Immature natural killer cell (primary cell): ENCODE measurements around the gene MRPS11. TPM values are rescaled to one million over a fixed set of nuclear protein-coding genes. Genes with fewer than 3 reads are reported as not detected.
A peak's percentile ranks its signal among the peaks of the same experiment; 100 is the strongest.

ENCODE experiments used
- DNase-seq, 3 donors: peaks; one replicate each; pipeline ENCODE4 v3.0.0; 2022; ENCODE audit warnings: mixed read lengths in 1 of 3
- H3K27ac Mint-ChIP-seq, 6 donors: one replicate each; pipeline ENCODE4 v1.8.0; 2020; ENCODE audit warnings: mixed read lengths in 6 of 6, mild to moderate bottlenecking in 5 of 6, inconsistent platforms in 4 of 6, moderate library complexity in 3 of 6
- H3K27me3 Mint-ChIP-seq, 3 donors: one replicate each; pipeline ENCODE4 v1.8.0; 2020 to 2021; ENCODE audit warnings: low read depth in 3 of 3, mild to moderate bottlenecking in 3 of 3, mixed read lengths in 3 of 3, moderate library complexity in 3 of 3, inconsistent platforms in 1 of 3
- H3K36me3 Mint-ChIP-seq, 3 donors: one replicate each; pipeline ENCODE4 v1.8.0; 2020; ENCODE audit warnings: mixed read lengths in 3 of 3, inconsistent platforms in 2 of 3, mild to moderate bottlenecking in 2 of 3
- H3K4me1 Mint-ChIP-seq, 2 donors: one replicate each; pipeline ENCODE4 v1.8.0; 2020; ENCODE audit warnings: inconsistent platforms in 2 of 2, mild to moderate bottlenecking in 2 of 2, mixed read lengths in 2 of 2, moderate library complexity in 1 of 2
- H3K4me3 Mint-ChIP-seq, 5 donors: one replicate each; pipeline ENCODE4 v1.8.0; 2020; ENCODE audit warnings: mild to moderate bottlenecking in 5 of 5, mixed read lengths in 5 of 5, inconsistent platforms in 3 of 5, moderate library complexity in 3 of 5
- H3K9me3 Mint-ChIP-seq, 6 donors: one replicate each; pipeline ENCODE4 v1.8.0; 2020; ENCODE audit warnings: mild to moderate bottlenecking in 6 of 6, mixed read lengths in 6 of 6, inconsistent platforms in 4 of 6, moderate library complexity in 3 of 6
- polyA plus RNA-seq, 3 donors: library from polyadenylated mRNA; unstranded; fragments of 300-500 nt; fragmentation: Illumina TruSeq; gene quantifications; one replicate each; pipeline ENCODE4 v1.2.3, GENCODE V29; 2021

The MRPS11 gene
- polyA plus RNA-seq, 3 donors from 2014 or later = 82.3 to 90.8 (median 82.6) TPM

DNA sequence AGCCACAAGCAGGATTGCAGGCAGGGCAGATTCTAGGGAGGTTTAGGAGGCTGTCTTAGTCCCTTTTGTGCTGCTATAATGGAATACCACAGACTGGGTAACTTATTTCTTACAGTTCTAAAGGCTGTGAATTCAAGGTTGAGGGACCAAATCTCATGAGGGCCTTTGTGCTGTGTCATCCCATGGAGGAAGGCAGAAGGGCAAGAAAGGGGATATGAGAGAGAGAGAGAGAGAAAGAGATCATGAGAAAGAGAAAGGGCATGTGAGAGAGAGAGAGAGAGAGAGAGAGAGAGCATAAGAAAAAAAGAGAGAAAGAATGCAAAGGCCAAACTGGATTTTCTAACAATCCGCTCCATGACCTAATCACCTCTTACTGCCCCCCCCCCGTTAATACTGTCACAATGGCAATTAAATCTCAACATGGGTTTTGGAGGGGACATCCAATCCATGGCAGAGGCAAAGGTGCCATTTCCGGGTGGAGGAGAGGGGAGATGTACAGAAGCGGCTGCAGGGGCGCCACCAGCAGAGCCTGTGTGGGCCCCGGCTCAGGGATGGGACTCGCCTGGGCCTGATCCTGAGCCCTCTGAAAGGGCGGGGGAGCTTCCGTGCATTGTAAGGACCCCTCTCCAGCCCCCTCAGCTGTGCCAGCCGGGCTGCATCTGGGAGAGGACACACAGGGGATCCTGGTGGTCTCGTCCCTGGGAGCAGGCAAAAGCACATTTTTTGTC, 20.5 kb downstream of the MRPS11 start:
- Mint-ChIP-seq H3K27me3 (peaks cover 0 to 4% (median 2%) of the 10 kb centered on the region in 3 donors), H3K4me3 (no peak overlapping the region), H3K27ac (peak overlapping the region in 1 of 6 donors; percentile 21), H3K9me3 (no peaks in the 10 kb centered on the region), H3K4me1 (no peaks in the 10 kb centered on the region), H3K36me3 (no peaks in the 10 kb centered on the region)
- DNase-seq = no peak

GRCh38 chr15:88489321-88489720, 21.8 kb downstream of the MRPS11 start:
- no peak overlapping the region for H3K27ac Mint-ChIP-seq
- DNase-seq = no peak
- no peaks in the 10 kb centered on the region for H3K9me3 Mint-ChIP-seq
- no peaks in the 10 kb centered on the region for H3K4me1 Mint-ChIP-seq
- no peak overlapping the region for H3K4me3 Mint-ChIP-seq
- peaks cover 0 to 4% (median 2%) of the 10 kb centered on the region in 3 donors for H3K27me3 Mint-ChIP-seq
- H3K36me3 Mint-ChIP-seq = peaks cover 0 to 3% (median 0%) of the 10 kb centered on the region in 3 donors

DNA sequence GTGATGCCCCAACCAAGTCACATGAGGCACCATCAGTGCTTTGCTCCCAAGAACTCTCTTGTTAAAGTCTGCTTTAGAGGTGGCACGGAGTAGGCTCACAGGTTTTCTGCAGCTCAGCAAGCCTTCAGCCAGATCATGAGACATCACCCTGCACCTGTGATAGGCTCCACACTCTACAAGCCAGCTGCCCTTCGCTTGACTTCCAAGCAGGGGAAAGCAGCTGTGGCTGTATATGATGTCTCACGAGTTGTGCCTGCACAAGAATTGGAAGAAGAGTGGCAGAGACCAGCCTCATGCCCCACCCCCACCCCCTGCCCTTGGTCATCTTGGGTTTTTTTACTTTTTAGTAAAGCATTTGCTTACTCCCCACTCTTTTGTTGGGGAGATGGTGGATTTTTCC, 22.5 kb downstream of the MRPS11 start:
- Mint-ChIP-seq H3K9me3 (no peaks in the 10 kb centered on the region), H3K27me3 (peaks cover 0 to 4% (median 2%) of the 10 kb centered on the region in 3 donors)

GRCh38 chr15:88491158-88491557, 23.6 kb downstream of the MRPS11 start:
- peaks cover 0 to 3% (median 0%) of the 10 kb centered on the region in 3 donors for H3K36me3 Mint-ChIP-seq
- H3K27ac Mint-ChIP-seq = no peak overlapping the region
- no peak overlapping the region for H3K4me3 Mint-ChIP-seq
- H3K4me1 Mint-ChIP-seq = no peaks in the 10 kb centered on the region
- no peaks in the 10 kb centered on the region for H3K9me3 Mint-ChIP-seq
- peaks cover 0 to 4% (median 2%) of the 10 kb centered on the region in 3 donors for H3K27me3 Mint-ChIP-seq
- DNase-seq = no peak

More for the DNA sequence above, 22.5 kb downstream of the MRPS11 start:
- no peak for DNase-seq
- H3K36me3 Mint-ChIP-seq = peaks cover 0 to 3% (median 0%) of the 10 kb centered on the region in 3 donors
- H3K27ac Mint-ChIP-seq = no peak overlapping the region
- no peak overlapping the region for H3K4me3 Mint-ChIP-seq
- H3K4me1 Mint-ChIP-seq = no peaks in the 10 kb centered on the region

DNA sequence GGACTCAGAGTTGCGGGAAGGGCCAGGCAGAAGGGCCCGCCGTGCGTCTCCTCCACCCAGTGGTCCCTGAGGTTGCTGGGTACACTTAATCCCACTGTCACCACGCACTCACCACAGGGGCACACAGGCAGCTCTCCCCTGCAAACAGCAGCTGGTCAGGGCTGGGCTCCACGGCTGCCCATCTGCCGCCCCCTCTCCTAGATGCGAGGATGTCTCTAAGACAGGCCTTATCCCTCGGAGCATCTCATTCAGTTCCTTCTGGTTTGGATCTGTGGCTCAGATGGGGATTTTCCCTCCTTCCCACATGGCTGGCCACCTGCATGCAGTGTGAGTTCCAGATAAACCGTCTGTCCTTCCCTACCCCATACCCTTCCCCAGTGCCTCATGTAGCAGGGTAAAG, 26.3 kb downstream of the MRPS11 start:
- Mint-ChIP-seq H3K27me3 (peaks cover 0 to 5% (median 2%) of the 10 kb centered on the region in 3 donors), H3K9me3 (no peaks in the 10 kb centered on the region), H3K27ac (no peak overlapping the region), H3K36me3 (peaks cover 0 to 4% (median 3%) of the 10 kb centered on the region in 3 donors), H3K4me1 (no peaks in the 10 kb centered on the region), H3K4me3 (no peak overlapping the region)
- DNase-seq = no peak

DNA sequence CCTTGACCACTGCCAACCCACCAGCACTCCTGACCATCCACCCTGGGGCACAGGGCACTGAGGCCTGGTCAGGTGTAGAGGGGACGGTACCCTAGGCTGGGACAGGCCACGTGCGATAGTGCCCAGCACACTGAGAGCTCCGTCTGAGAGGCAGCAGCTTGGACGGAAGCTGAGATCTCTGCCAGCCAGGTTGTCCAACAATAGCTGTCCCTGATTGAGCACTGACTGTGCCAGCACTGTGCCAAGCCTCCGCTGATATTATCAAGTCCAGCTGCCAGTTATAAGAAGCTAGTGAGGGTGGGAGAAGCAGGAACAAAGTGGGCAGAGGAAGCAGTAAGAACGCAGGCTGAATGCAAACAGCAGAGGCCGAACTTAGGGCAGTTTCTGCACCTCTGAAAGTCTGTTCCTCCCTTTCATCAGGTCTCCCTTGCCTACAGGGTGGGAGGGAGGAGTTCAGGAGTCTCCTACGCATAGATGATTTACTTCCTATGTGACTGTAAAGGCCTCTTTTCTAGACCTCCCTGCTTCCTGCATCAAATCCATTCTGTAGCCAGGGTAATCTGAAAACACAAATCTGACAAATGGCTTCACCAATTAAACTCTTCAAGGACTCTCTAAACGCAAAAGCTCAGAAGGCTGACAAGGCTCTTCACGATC, 29.7 kb downstream of the MRPS11 start:
- H3K4me3 Mint-ChIP-seq = no peak overlapping the region
- H3K36me3 Mint-ChIP-seq = peaks cover 4 to 13% (median 6%) of the 10 kb centered on the region in 3 donors
- H3K27me3 Mint-ChIP-seq = peaks cover 0 to 3% (median 0%) of the 10 kb centered on the region in 3 donors
- no peak overlapping the region for H3K27ac Mint-ChIP-seq
- no peaks in the 10 kb centered on the region for H3K9me3 Mint-ChIP-seq
- DNase-seq = no peak
- no peaks in the 10 kb centered on the region for H3K4me1 Mint-ChIP-seq

GRCh38 chr15:88498996-88499395, 31.5 kb downstream of the MRPS11 start:
- no peaks in the 10 kb centered on the region for H3K4me1 Mint-ChIP-seq
- no peak overlapping the region for H3K4me3 Mint-ChIP-seq
- H3K27me3 Mint-ChIP-seq = peaks cover 0 to 3% (median 0%) of the 10 kb centered on the region in 3 donors

DNA sequence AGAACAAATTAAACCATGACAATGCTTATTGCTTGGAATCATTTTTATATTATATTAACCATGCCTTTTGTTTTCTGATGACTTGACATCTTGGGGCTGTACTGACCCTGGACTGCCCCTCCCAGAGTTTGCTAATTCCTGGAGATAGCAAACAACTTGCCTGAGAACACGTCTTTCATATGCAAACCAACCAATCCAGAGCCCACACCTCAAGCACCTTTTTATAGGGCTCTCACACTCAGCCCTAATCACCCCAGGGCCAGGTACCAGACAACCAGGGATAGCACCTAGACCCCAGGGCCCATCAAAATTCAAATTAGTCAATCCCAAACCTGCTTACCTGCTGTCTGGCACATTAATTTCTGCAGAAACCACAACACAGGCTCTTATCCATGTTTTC, 36.9 kb downstream of the MRPS11 start:
- H3K4me3 Mint-ChIP-seq = no peak overlapping the region
- DNase-seq = no peak
- no peaks in the 10 kb centered on the region for H3K9me3 Mint-ChIP-seq
- H3K27ac Mint-ChIP-seq = no peak overlapping the region
- no peaks in the 10 kb centered on the region for H3K27me3 Mint-ChIP-seq
- H3K36me3 Mint-ChIP-seq = peaks cover 16 to 30% (median 28%) of the 10 kb centered on the region in 3 donors
- no peaks in the 10 kb centered on the region for H3K4me1 Mint-ChIP-seq

More at GRCh38 chr15:88498996-88499395, 31.5 kb downstream of the MRPS11 start:
- DNase-seq = no peak
- Mint-ChIP-seq H3K9me3 (no peaks in the 10 kb centered on the region), H3K36me3 (peaks cover 4 to 15% (median 12%) of the 10 kb centered on the region in 3 donors), H3K27ac (no peak overlapping the region)

DNA sequence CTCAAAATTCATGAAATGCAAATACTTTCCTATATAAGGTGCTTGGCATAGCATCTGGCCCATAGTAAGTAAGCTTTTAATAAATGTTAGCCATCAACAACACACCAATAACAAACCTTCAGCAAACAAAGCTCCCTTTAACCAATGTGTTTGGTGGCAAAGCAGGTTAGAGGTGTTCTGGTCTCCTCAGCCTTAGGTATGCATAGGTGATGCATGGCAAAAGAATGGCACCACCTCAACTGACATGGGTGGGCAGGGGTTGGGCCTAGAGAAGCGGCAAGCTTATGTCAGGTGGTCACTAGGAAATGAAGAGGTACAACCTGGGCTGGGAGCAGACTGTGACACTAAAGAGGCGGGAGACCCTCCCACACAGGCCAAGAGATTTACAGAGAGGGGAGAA, 38.2 kb downstream of the MRPS11 start:
- no peaks in the 10 kb centered on the region for H3K9me3 Mint-ChIP-seq
- no peak overlapping the region for H3K4me3 Mint-ChIP-seq
- H3K27ac Mint-ChIP-seq = no peak overlapping the region
- no peaks in the 10 kb centered on the region for H3K27me3 Mint-ChIP-seq
- H3K4me1 Mint-ChIP-seq = no peaks in the 10 kb centered on the region
- no peak for DNase-seq
- H3K36me3 Mint-ChIP-seq = peaks cover 21 to 39% (median 37%) of the 10 kb centered on the region in 3 donors

- Mint-ChIP-seq H3K27me3 (peaks cover 0 to 2% (median 0%) of the 10 kb centered on the region in 3 donors), H3K9me3 (no peaks in the 10 kb centered on the region), H3K36me3 (peaks cover 29 to 47% (median 39%) of the 10 kb centered on the region in 3 donors), H3K4me3 (no peak overlapping the region), H3K4me1 (no peaks in the 10 kb centered on the region), H3K27ac (no peak overlapping the region)
- no peak for DNase-seq
These were observed 39.1 kb downstream of the MRPS11 start for GRCh38 chr15:88506628-88507027.

DNA sequence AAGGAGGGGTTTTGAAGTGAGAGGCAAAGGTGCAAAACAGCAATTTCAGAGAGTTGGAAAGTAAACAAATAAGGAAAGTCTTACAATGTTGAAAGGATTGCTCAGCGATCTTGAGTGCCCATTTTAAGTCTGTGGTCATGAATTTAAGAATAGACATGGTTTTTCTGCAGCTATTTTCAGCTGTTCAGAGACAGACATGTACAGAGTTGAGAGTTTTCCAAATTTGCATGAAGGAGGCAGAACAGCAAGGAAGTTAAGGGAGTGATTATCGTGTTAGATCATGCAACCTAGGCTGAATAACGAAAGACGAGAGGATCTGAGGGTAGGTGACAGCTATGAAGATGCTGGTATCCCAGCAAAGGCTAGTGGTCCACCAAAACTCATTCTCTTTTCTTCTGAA, 41.8 kb downstream of the MRPS11 start:
- Mint-ChIP-seq H3K4me3 (no peak overlapping the region), H3K9me3 (no peaks in the 10 kb centered on the region), H3K36me3 (peaks cover 30 to 51% (median 35%) of the 10 kb centered on the region in 3 donors), H3K27ac (no peak overlapping the region), H3K27me3 (peaks cover 0 to 2% (median 0%) of the 10 kb centered on the region in 3 donors), H3K4me1 (no peaks in the 10 kb centered on the region)
- DNase-seq = no peak

GRCh38 chr15:88509964-88510363, 42.5 kb downstream of the MRPS11 start:
- Mint-ChIP-seq H3K4me3 (no peak overlapping the region), H3K27me3 (peaks cover 0 to 2% (median 0%) of the 10 kb centered on the region in 3 donors), H3K9me3 (no peaks in the 10 kb centered on the region), H3K4me1 (no peaks in the 10 kb centered on the region), H3K27ac (no peak overlapping the region), H3K36me3 (peaks cover 27 to 52% (median 35%) of the 10 kb centered on the region in 3 donors)
- DNase-seq = no peak

DNA sequence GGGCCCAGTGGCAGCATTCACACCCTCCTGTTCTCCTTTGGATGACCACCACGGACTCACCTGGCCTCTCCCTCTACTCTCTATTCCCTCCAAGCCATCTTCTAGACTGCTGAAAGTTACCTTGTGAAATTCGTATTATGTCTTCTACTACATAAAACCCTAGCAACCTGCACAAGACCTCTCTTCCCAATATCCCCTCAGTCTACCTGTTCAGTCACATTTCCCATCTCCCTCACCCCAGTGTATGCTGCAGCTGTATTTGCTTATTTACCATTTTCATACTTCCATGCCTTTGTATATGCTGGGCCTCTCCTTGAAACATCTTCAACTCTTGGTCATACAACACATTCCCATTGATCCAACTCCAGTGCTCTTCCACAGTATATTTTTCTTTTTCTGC, 43.7 kb downstream of the MRPS11 start:
- peaks cover 20 to 50% (median 35%) of the 10 kb centered on the region in 3 donors for H3K36me3 Mint-ChIP-seq
- H3K4me3 Mint-ChIP-seq = no peak overlapping the region

GRCh38 chr15:88512078-88512477, 44.6 kb downstream of the MRPS11 start:
- peaks cover 19 to 52% (median 41%) of the 10 kb centered on the region in 3 donors for H3K36me3 Mint-ChIP-seq

More for the DNA sequence above, 43.7 kb downstream of the MRPS11 start:
- DNase-seq = no peak
- no peaks in the 10 kb centered on the region for H3K9me3 Mint-ChIP-seq
- no peaks in the 10 kb centered on the region for H3K4me1 Mint-ChIP-seq
- peaks cover 0 to 2% (median 0%) of the 10 kb centered on the region in 3 donors for H3K27me3 Mint-ChIP-seq
- no peak overlapping the region for H3K27ac Mint-ChIP-seq

More at GRCh38 chr15:88512078-88512477, 44.6 kb downstream of the MRPS11 start:
- H3K27ac Mint-ChIP-seq = no peak overlapping the region
- H3K27me3 Mint-ChIP-seq = peaks cover 0 to 2% (median 0%) of the 10 kb centered on the region in 3 donors
- H3K9me3 Mint-ChIP-seq = no peaks in the 10 kb centered on the region
- H3K4me3 Mint-ChIP-seq = no peak overlapping the region
- DNase-seq = no peak
- no peaks in the 10 kb centered on the region for H3K4me1 Mint-ChIP-seq
